ENCODE measurements around the gene UBIAD1. TPM values are rescaled to one million over a fixed set of nuclear protein-coding genes. Genes with fewer than 3 reads are reported as not detected.

The UBIAD1 gene
- total RNA-seq, 2 donors from 2014 or later = 13.1 to 23.2 TPM

- no peak overlapping the region for H3K27ac ChIP-seq
- H3K27me3 ChIP-seq (replicated peaks; ENCODE audit: insufficient read depth) = no peaks in the 10 kb centered on the region
- H3K9me3 ChIP-seq = no peaks in the 10 kb centered on the region
- ATAC-seq (ENCODE audit: insufficient number of reproducible peaks, low FRiP score, low read depth) (no peak), DNase-seq (ENCODE audit: low spot score) (no peak)
- peaks cover 0 to 4% of the 10 kb centered on the region in 2 donors for H3K4me1 ChIP-seq (ENCODE audit: control insufficient read depth in 1 of 2, low read depth in 2 of 2)
- peaks cover 15% of the 10 kb centered on the region for H3K36me3 ChIP-seq
- TF ChIP-seq CTCF (IDR thresholded peaks at IDR 0.05) = no peak
- no peak overlapping the region for H3K4me3 ChIP-seq
Observed at GRCh38 chr1:11286735-11287410, 13.9 kb downstream of the UBIAD1 start.

- peaks cover 12% of the 10 kb centered on the region for H3K36me3 ChIP-seq
- no peaks in the 10 kb centered on the region for H3K9me3 ChIP-seq
- H3K4me1 ChIP-seq (ENCODE audit: control insufficient read depth in 1 of 2, low read depth in 2 of 2) = no peaks in the 10 kb centered on the region
- H3K4me3 ChIP-seq = no peak overlapping the region
- no peak for TF ChIP-seq CTCF (IDR thresholded peaks at IDR 0.05)
- no peak for ATAC-seq (ENCODE audit: insufficient number of reproducible peaks, low FRiP score, low read depth)
- no peaks in the 10 kb centered on the region for H3K27me3 ChIP-seq (replicated peaks; ENCODE audit: insufficient read depth)
- DNase-seq (ENCODE audit: low spot score) = no peak
- H3K27ac ChIP-seq = no peak overlapping the region
Observed at GRCh38 chr1:11289064-11289463, 16.1 kb downstream of the UBIAD1 start.

- no peaks in the 10 kb centered on the region for H3K27me3 ChIP-seq (replicated peaks; ENCODE audit: insufficient read depth)
- no peaks in the 10 kb centered on the region for H3K4me1 ChIP-seq (ENCODE audit: control insufficient read depth in 1 of 2, low read depth in 2 of 2)
- no peak for TF ChIP-seq CTCF (IDR thresholded peaks at IDR 0.05)
- no peak for DNase-seq (ENCODE audit: low spot score)
- ATAC-seq (ENCODE audit: insufficient number of reproducible peaks, low FRiP score, low read depth) = no peak
- H3K36me3 ChIP-seq = peaks cover 8% of the 10 kb centered on the region
- H3K9me3 ChIP-seq = no peaks in the 10 kb centered on the region
- no peak overlapping the region for H3K4me3 ChIP-seq
- no peak overlapping the region for H3K27ac ChIP-seq
Observed at GRCh38 chr1:11291049-11291448, 18.1 kb downstream of the UBIAD1 start.

- Histone ChIP-seq H3K4me3 (no peak overlapping the region), H3K4me1 (ENCODE audit: control insufficient read depth in 1 of 2, low read depth in 2 of 2) (no peaks in the 10 kb centered on the region), H3K27me3 (replicated peaks; ENCODE audit: insufficient read depth) (no peaks in the 10 kb centered on the region), H3K27ac (no peak overlapping the region), H3K36me3 (no peaks in the 10 kb centered on the region), H3K9me3 (no peaks in the 10 kb centered on the region)
- TF ChIP-seq CTCF (IDR thresholded peaks at IDR 0.05) = no peak
- ATAC-seq (ENCODE audit: insufficient number of reproducible peaks, low FRiP score, low read depth) = no peak
- DNase-seq (ENCODE audit: low spot score) = no peak
Observed at GRCh38 chr1:11293856-11294255, 20.9 kb downstream of the UBIAD1 start.

GRCh38 chr1:11294951-11295350 is 22.0 kb downstream of the UBIAD1 start:
- DNase-seq (ENCODE audit: low spot score) (no peak), ATAC-seq (ENCODE audit: insufficient number of reproducible peaks, low FRiP score, low read depth) (no peak)
- Histone ChIP-seq H3K9me3 (no peaks in the 10 kb centered on the region), H3K4me3 (no peak overlapping the region), H3K27me3 (replicated peaks; ENCODE audit: insufficient read depth) (no peaks in the 10 kb centered on the region), H3K4me1 (ENCODE audit: control insufficient read depth in 1 of 2, low read depth in 2 of 2) (no peaks in the 10 kb centered on the region), H3K27ac (no peak overlapping the region), H3K36me3 (no peaks in the 10 kb centered on the region)
- no peak for TF ChIP-seq CTCF (IDR thresholded peaks at IDR 0.05)

Measured in thoracic aorta (tissue), 2 donors.